NCI-H1436 treated with DMSO at 0.1 percent for 48 hours (cell line): ENCODE measurements around the gene CNNM4.
"Not testable (repeated sequence)": the region's sequence is repeated elsewhere in the genome, so short reads cannot be mapped to it uniquely, and the experiment has no call there.

Experiments
- DNase-seq: peaks from one replicate; lab custom pipeline; 2025; lab: John Stamatoyannopoulos, UW

CNNM4 gene

DNA sequence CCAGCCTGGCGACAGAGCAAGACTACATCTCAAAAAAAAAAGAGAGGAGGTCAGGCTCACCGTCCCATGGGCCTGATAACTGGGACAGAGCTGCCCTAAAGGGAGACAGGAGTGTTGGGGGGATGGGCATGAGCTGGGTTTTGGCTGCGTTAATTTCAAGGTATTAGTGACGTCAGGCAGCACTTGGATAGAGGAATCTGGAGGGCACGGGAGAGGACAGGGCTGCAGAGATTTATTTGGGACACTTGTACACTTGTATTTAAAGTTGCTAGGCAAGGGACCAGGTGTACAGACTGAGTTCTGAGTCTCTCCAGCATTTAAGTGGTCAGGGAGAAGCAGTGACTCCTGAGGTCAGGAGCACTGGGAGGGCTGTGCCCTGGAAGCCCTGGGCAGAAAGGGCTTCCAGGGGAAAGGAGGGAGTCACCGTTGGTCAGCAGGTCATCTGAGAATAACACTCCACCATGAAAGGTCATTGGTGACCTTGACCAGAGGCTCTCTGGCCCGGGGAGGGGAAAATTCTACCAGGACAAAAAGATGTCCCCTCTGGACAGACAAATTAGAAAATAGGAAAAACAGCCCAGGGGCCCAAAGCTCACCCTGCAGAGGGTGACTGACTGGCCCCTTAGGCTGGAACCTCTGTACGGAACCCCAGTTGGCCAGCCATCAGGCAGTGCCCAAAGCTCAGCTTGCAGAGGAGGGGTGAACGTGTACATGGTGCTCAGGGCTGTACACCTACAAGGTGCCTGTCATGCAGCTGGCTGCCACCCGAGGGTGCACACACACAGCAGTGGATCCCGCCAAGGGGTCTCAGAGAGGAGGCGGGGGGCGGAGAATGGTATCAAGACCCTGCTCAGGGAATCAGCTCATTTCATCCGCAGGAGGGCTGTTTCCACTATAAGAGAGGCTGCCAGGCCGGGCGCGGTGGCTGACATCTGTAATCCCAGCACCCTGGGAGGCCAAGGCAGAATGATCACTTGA, 32.4 kb downstream of the CNNM4 start:
- DNase-seq, result no peak

DNA sequence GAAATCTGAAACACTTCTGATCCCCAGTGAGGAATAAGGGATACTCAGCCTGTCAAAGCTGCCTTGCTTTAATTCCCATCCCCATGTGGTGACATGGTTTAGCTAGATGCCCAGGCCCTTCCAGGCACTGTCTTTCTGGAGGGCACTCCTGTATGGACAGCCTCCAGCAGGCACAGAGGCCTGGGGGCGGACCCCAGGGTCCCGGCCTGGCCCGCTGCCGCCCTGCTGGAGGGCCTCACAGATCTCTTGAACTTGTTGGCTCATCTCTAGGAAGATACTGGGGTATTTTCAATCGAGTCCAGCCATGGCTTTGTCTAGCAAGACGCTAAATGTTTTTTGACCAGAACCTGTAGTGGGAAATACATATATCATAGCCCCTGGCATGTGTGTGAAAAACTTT, 34.4 kb downstream of the CNNM4 start:
- no peak for DNase-seq

DNA sequence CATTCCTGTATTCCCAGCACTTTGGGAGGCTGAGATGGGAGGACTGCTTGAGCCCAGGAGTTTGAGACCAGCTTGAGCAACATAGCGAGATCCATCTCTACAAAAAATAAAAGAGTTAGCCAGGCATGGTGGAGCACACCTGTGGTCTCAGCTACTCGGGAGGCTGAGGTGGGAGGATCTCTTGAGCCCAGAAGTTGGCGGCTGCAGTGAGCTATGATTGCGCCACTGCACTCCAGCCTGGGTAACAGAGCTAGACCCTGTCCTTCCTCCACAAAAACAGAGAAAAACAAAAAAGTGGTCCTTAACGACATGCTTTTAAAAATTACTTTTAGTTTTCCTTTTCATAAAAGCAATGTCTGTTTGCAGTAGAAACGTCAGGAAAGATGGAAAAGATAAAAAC, 35.8 kb downstream of the CNNM4 start:
- not testable (repeated sequence) for DNase-seq

DNA sequence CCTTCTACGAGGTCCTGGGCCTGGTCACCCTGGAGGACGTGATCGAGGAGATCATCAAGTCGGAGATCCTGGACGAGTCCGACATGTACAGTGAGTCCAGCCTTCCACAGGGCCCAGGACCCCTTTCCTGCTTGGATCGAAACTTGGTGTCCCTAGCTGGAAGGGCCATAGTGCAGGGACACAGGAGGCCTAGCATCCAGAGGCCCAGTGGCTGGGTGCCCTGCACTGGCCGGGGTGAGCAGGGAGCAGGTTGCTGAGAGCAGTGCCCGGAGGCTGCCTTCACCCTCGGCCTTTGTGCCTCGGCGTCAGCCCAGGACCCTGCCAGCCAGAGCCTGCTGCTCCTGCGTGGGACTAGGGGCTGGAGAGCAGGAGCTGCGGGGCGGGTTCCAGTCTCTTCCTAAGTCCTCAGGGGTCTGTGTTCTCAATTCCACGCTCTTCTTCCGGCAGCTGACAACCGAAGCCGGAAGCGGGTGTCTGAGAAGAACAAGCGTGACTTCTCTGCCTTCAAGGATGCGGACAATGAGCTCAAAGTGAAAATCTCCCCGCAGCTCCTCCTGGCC, 36.4 kb downstream of the CNNM4 start:
- no peak for DNase-seq

DNA sequence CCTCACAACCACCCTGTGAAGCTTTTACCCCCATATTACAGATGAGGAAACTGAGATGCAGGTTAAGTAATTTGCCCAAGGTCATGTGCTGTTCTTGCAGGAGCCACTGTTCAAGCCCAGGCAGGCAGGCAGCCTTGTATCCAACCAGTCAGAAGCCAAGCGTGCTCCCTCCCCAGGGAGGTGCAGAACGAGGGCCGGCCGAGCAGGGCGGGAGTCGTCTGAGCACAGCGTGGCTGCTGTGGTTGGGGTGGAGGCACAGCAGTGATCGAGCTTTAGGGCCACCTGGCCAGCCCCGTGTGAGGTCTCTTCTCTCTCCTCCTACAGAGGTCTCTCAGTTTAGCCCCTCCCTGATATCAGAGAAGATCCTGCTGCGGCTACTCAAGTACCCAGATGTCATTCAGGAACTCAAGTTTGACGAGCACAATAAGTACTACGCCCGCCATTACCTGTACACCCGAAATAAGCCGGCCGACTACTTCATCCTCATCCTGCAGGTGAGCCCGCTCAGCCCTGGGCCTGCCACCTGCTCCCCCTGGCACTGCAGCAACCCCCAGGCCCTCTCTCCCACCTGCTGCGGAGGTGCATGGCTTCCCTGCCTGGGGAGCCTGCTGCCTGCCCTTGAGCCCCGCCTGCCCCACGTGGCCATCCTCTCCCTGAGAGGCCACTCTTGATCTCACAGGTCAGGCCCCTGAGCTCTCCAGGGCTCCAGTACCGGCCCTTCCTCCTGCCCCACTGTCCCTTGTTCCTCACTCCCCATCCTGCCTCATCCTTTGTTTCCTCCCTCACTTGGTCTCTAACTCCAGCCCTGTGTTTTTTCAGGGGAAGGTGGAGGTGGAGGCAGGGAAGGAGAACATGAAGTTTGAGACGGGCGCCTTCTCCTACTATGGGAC, 38.3 kb downstream of the CNNM4 start:
- DNase-seq, result no peak

DNA sequence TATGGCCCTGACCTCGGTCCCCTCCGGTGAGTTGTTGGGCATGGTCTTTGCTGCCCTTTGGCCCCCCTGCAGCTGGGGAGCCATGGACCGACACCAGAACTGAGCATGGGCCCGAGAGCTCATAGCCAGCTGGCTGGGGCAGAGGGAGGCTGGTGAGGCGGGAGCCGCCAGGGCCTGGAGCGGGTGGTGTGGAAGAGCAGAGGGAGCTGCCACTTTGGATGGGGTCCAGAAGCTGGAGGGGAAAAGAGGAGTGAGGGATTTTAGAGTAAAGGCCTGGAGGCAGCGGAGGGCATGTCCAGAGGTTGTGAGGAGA, 38.9 kb downstream of the CNNM4 start:
- DNase-seq, result no peak

DNA sequence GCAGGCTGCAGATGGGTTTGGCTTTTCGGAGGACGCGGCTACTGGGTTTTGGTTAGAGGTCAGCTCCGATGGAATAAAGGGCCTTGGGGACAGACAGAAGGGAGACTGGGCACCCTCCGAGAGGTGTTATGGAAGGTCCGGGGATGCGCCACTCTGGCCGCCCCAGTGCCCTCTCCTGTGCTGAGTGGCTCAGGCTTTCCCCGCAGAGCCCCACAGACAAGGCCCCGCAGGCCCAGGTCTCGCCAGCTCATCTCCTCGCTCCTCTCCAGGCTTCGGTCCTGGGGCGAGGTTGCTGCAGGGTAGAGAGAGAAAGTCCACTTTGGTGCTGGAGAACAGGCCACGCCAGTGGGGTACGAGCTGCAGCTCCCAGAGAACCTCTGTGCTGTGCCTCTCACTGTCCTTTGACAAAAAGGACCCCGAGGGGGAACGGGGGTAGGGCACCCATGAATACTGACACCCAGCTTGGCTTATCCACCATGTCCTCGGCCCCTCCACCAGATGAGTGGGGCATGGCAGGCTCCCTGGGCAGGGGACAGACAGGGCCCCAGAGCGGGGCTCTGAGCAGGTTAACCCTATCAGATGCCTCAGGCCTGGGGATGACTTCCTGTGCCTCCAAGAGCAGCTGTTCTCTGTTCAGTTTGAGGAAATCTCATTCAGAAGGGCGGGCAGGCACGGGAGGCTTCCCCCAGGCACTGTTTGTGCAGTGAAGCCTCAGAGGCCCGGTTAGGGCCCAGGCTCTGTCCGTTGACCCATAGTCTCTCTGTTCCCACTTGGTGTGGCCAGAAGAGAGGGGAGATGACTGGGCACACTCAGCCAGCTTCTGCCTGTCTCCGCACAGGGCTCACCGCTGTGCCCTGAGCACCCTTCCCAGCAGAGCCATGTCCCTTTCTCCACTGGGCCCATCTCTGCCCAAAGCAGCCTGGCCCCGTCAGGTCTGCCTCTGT, 39.6 kb downstream of the CNNM4 start:
- DNase-seq, result no peak

DNA sequence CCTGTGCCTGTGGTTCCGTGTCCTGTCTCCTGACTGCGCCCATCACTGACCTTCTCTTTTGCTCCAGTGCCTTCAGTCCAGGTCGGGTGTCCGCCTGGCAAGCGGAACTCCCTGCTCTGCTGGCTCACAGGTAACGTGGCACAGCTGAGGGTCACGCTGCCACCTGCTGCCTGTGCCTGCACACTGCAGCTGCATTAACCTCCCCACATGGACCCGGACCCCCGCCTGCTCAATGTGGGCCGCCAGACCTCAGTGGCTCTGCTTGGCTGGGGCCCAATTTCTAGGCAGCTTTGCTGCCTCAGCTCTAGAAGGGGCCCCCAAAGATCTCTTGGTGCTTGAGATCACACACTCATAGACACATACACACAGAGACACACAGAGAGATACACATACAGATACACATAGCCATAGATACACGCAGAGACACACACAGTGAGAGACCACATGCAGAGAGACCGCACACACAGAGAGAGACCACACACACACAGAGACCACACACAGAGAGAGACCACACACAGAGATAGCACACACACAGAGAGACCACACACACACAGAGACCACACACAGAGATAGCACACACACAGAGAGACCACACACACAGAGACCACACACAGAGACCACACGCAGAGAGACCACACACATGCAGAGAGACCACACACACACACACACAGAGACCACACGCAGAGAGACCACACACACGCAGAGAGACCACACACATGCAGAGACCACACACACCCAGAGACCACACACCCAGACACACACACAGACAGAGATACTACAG, 40.5 kb downstream of the CNNM4 start:
- DNase-seq, result no peak

DNA sequence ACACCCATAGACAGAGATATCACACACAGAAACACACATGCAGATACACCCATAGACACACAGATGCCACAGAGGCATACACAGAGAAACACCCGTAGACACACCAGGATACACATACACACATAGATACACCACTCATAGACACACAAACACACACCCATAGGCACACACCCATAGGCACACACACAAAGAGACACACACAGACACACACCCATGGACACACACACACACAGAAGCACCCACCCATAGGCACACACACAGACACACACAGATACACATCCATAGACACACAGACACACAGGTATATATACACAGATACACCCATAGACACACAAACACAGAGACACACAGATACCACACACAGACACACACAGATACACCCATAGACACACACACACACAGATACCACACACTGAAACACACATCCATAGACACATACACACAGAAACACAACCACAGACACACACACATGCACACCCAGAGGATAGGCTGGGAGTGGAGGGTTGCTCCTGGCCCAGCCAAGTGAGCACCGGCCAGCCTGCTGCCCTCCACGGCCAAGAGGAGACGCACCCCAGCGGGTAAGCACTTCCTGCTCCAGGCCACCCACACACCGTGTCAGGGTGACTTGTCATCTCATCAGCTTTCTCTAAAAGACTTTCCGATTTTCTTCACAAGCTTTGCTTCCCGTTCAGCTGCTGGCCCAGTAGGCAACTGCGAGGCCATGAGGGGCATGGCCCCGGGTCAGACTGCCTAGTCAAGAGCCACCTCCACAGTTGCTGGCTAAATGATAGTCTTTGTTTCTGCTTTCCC, 41.3 kb downstream of the CNNM4 start:
- DNase-seq, result no peak

DNA sequence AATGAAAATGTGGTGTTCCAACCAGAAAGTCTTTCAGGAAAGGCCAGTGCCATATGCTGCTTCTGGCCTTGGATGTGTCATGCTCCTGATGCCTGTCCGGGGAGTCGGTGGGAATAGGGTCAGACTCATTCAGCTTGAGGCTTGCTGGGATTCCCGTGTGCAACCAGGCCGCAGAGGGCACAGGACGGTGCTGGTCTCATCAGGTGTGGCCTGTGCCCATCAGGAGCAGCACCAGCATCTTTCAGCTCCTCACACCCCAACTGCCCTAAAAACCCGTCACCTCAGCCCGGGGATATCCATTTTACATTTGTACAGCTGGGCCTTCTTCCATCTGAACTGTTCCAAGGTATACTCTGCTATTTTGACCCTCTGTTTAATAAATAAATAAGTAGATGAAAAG, 42.0 kb downstream of the CNNM4 start:
- DNase-seq, result no peak

DNA sequence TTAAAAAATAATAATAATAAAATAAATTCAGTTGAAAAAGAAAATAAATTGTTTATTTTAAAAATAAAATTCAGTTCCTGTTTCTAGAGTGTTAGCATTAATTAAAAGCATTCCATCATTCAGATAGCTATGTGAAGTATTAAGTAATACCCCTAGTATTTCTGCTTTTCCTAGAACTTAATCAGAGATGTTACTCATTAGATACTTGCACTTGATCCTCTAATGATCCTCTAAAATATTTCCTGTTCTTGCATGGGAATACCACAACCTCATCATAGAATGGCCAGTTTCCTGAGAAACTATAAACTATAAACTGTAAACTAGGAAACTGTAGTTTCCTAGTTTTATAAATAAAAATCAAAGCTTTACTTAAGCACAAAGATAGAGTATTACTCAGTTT, 44.3 kb downstream of the CNNM4 start:
- DNase-seq, result no peak

DNA sequence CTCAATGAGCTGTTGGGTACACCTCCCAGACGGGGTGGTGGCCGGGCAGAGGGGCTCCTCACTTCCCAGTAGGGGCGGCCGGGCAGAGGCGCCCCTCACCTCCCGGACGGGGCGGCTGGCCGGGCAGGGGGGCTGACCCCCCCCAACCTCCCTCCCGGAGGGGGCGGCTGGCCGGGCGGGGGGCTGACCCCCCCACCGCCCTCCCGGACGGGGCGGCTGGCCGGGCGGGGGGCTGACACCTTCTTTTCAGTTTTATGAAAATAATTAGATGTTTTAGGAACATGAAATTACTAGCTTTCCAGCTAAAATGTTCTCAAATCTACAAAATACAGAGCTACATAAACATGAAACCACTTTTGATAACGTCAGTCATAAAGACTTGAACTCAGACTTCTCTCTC, 45.2 kb downstream of the CNNM4 start:
- not testable (repeated sequence) for DNase-seq

DNA sequence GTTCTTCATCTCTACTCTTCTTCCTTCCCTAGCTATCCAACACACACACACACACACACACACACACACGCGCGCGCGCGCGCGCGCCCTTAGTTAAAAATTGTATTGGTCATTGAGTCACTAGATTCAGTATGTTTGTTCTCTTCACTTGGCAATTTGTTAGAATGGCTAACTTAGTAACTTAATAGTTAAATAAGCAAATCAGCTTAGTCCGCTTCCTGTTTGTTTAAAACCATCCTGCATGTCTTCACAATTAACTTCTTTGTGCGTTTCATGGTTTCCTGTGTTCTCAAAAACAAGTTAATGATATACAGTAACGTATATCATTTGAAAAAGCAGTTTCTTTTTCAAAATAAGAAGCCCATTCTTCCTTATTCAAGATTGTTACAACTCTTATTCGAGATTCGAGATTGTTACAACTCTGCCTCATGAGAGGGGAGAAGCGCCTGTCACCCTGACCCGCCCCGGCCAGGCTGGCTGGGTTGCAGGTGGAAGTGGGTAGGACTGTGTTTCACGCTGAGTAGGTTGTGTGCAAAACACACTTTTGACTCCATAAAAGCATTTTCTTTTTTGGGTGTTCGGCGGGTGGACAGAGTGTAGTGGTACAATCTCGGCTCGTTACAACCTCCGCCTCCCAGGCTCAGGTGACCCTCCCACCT, 45.9 kb downstream of the CNNM4 start:
- DNase-seq, result no peak

DNA sequence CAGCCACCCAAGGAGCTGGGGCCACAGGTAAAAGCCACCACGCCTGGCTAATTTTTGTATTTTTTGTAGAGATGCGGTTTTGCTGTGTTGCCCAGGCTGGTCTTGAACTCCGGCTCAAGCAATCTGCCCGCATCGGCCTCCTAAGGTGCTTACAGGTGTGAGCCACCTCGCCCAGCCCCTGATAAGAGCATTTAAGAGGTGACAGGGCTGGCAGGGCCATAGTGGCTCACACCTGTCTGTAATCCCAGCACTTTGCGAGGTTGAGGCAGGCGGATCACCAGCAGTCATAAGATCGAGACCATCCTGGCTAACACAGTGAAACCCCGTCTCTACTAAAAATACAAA, 46.4 kb downstream of the CNNM4 start:
- no peak for DNase-seq

DNA sequence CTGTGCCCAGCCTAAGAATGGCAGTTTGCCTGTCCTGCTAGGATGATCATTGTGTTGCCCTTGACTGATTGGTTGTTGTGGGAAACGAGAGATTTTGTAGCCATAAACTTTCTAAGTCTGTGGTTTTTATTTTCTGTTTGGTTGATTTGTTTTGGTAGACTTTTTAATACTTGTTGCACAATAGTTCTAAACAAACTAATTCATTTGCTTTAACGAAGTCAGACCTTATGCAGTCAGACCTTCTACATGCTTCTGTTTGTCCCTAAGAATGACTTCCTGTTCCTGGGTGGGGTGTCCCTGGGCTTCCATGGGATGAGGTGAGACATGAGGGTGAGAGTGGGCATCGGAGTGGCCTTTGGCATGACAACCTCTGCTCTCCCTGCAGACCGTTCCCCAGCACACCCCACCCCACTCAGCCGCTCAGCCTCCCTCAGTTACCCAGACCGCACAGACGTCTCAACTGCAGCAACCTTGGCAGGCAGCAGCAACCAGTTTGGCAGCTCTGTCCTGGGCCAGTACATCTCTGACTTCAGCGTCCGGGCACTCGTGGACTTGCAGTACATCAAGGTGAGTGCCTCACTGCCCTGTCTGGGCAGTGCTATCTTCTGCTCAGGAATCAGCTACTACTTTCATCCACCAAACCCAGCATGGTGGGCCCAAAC, 47.6 kb downstream of the CNNM4 start:
- DNase-seq, result no peak

DNA sequence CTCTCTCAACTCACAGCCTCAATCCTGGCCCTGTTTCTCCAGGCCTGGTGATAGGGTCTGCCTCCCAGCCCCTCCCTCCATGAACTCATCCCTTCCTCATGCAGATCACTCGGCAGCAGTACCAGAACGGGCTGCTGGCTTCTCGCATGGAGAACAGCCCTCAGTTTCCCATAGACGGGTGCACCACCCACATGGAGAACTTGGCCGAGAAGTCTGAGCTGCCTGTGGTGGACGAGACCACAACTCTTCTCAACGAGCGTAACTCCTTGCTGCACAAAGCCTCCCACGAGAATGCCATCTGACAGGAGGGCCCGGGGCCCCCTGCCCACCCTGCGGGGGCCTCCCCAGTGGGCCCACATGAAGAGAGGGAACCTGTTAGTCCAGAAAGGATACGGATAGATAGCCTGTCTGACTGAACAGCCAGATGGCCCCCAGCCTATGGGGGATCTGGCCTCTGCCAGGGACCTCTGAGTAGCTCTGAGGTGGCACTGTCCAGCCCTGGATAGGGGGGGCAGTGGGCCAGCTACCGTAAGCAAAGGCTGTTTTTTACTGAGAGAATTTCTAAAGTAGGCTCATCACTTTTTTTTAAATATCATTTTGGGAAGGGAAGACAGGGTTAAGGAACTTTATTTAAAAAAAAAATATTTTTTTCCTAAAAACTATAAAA, 48.6 kb downstream of the CNNM4 start:
- no peak for DNase-seq

DNA sequence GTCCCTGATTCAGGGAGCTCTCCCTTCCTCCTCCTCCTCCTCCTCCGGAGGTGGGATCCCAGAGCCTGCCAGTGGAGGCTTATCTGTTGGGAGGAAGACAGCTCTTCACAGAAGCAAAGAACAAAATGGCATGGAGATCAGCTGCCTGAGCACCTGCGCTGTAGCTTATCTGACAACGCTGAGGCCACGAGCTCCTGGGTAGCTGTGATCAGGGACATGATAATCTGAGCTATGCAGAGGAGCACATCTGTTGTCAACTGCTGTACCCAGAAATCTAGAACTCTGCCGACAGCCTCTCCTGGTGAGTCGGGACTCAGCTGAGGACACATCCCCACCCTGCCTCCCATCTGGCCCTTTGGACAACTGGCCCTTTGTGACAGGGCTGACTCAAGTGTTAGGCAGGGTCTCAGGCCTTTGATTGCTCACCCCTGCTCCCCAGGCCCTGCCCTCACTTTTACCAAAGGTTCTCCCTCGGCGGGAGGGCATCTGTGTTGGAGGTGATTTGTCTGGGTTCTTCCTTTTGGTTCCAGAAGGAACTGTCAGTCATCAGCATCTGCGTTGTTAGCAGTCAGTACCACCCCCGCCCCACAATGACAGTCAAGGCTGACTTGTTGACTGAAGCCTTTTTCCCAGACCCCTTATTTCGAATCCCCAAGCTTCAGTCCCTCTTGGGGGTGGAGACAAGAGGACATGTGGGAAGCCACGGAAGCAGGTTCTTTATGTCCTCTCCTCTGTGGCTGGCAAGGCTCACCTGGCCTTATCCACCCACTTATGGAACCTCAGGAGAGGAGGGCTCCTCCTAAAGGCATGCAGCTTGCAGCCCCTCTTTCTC, 49.5 kb downstream of the CNNM4 start:
- no peak for DNase-seq

DNA sequence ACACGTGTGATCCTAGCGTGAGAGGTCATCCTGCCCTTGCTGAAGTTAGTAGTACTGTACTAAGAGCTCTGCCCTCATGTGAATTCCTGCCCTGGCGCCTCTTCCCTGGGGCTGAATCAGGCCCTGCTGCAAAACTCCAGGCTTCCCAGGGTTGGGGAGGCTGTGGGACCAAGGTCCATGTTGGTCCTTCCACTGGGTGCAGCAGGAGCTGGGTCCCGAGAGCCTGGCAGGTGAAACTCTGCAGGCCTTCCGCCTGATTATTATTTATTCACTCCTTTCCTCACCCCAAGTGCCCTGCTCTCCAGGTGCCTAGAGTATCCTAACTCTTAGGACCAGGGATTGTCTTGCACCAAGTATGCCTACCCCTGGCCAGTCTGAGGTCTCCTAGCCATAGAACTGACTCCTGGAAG, 50.1 kb downstream of the CNNM4 start:
- DNase-seq, result no peak
